Right lobe of liver (tissue), 4 donors: ENCODE results near the gene FAM229A.

Source experiments
- POLR2A ChIP-seq: fragments of 450-650 bp; IDR thresholded peaks from one replicate; pipeline ENCODE4 v1.6.1; 2017; ENCODE audit warnings: antibody characterized with exemption, mild to moderate bottlenecking
- TF ChIP-seq, protein P1 (sequence below), 4 donors: fragments of 200-600 bp in 3 of 4; fragments of 450-650 bp in 1 of 4; IDR thresholded peaks; one replicate each; pipeline versions ENCODE4 v1.5.1 to v1.8.0; 2016 to 2022; ENCODE audit warnings: antibody characterized with exemption in 4 of 4, mild to moderate bottlenecking in 2 of 4
- donor health status: DM: no; HTN: no; CAD: no.
- donor health status: DM: no; HTN: no; CAD: no.
- donor health status: DM: no; HTN: yes; CAD: no.

DNA sequence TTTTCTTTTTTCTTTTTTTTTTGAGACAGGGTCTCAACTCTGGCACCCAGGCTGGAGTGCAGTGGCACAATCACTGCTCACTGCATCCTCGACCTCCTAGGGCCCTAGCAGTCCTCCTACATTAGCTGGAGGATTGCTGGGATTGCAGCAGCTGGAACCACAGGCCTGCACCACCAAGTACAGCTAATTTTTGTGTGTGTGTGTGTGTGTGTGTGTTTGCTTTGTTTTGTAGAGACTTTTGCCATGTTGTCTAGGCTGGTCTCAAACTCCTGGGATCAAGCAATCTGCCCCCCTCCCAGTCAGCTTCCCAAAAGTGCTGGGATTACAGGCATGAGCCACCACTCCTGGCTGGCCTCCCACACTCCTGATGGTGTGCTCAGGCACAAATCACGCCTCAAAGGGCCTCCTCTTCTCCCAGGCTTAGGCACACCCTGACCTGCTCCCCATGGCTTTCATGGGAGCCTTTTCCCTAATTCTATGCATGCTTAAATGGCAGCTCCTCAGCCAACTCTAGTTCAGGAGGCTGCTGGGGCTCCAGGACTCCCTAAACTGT is 9.4 kb downstream of the FAM229A start:
- TF ChIP-seq, protein P1, sequence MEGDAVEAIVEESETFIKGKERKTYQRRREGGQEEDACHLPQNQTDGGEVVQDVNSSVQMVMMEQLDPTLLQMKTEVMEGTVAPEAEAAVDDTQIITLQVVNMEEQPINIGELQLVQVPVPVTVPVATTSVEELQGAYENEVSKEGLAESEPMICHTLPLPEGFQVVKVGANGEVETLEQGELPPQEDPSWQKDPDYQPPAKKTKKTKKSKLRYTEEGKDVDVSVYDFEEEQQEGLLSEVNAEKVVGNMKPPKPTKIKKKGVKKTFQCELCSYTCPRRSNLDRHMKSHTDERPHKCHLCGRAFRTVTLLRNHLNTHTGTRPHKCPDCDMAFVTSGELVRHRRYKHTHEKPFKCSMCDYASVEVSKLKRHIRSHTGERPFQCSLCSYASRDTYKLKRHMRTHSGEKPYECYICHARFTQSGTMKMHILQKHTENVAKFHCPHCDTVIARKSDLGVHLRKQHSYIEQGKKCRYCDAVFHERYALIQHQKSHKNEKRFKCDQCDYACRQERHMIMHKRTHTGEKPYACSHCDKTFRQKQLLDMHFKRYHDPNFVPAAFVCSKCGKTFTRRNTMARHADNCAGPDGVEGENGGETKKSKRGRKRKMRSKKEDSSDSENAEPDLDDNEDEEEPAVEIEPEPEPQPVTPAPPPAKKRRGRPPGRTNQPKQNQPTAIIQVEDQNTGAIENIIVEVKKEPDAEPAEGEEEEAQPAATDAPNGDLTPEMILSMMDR (IDR thresholded peaks at IDR 0.05): no peak
- no peak for TF ChIP-seq POLR2A
